Heart left ventricle (tissue), 16 donors: ENCODE results near the gene PCDHGA1. TPM values are rescaled to one million over a fixed set of nuclear protein-coding genes. Genes with fewer than 3 reads are reported as not detected.
A peak's percentile ranks its signal among the peaks of the same experiment; 100 is the strongest.

Experiments used
- ATAC-seq, 4 donors: fragments of 200-7000 bp; cut with Tn5 transposase; one replicate each; pipeline ENCODE4 v1.9.1; 2020 to 2022; ENCODE audit warnings: moderate library complexity in 4 of 4, mild to moderate bottlenecking in 3 of 4, moderate number of reproducible peaks in 1 of 4
- DNase-seq, 5 donors: peaks; one replicate each; pipeline ENCODE4 v3.0.0-alpha.2; 2020
- H3K27ac ChIP-seq, 12 donors: fragments of 200-600 bp; sonication (generic) in 4 of 12; one replicate each; pipeline versions ENCODE4 v1.5.0 to v1.8.0; 2016 to 2022; ENCODE audit warnings: mild to moderate bottlenecking in 2 of 12
- H3K27me3 ChIP-seq, 9 donors: fragments of 200-600 bp; sonication (generic) in 2 of 9; one replicate each; pipeline versions ENCODE4 v1.5.1 to v1.8.0; 2016 to 2022; ENCODE audit warnings: mild to moderate bottlenecking in 3 of 9
- H3K36me3 ChIP-seq, 9 donors: fragments of 200-600 bp; sonication (generic) in 2 of 9; one replicate each; pipeline versions ENCODE4 v1.5.0 to v1.8.0; 2018 to 2022; ENCODE audit warnings: mild to moderate bottlenecking in 2 of 9
- H3K4me1 ChIP-seq, 12 donors: fragments of 200-600 bp; sonication (generic) in 4 of 12; one replicate each; pipeline versions ENCODE4 v1.5.0 to v1.8.0; 2016 to 2022; ENCODE audit warnings: mild to moderate bottlenecking in 3 of 12
- H3K4me3 ChIP-seq, 12 donors: fragments of 200-600 bp; sonication (generic) in 4 of 12; one replicate each; pipeline versions ENCODE4 v1.5.0 to v1.8.0; 2017 to 2022; ENCODE audit warnings: mild to moderate bottlenecking in 9 of 12, moderate library complexity in 4 of 12
- H3K9me3 ChIP-seq, 12 donors: fragments of 200-600 bp; sonication (generic) in 4 of 12; one replicate each; pipeline versions ENCODE4 v1.5.0 to v1.8.0; 2016 to 2022; ENCODE audit warnings: mild to moderate bottlenecking in 1 of 12
- POLR2A ChIP-seq, 2 donors: fragments of 450-650 bp; IDR thresholded peaks; one replicate each; pipeline ENCODE4 v1.6.1; 2017; ENCODE audit warnings: antibody characterized with exemption in 2 of 2, mild to moderate bottlenecking in 2 of 2, moderate library complexity in 2 of 2
- WGBS, 4 donors: extraction: QIAGEN DNeasy Blood & Tissue Kit in 2 of 4; methylation state at CpG; one replicate each; pipeline versions ENCODE4 v1.1.5 to v1.1.7; 2013 to 2018; 5-methylcytosine and 5-hydroxymethylcytosine counted together
- intact Hi-C, 10 donors: fragments of 100-400 bp; cut with DNase I; formaldehyde crosslinking; loops; one replicate each; pipeline versions ENCODE4 v1.11.1 to v1.14.2; 2022
- polyA plus RNA-seq, 2 donors: library from polyadenylated mRNA; stranded (reverse); fragments of 200-250 nt; gene quantifications; one replicate each; pipeline ENCODE4 v1.2.3, GENCODE V29; 2013
- total RNA-seq, 9 donors: library from RNA; depleted of rRNA in 2 of 9; stranded (reverse); fragments of >200 nt in 2 of 9; fragmentation: NEBNext Ultra II Directional in 3 of 9; extraction: Animal tissue kit (Norgen Biotek cat#: 25700) in 3 of 9; gene quantifications; one replicate each; pipeline versions ENCODE4 v1.1.0 to v1.2.4, GENCODE V29; 2016 to 2023
- TF ChIP-seq, protein P1 (sequence below), 12 donors: fragments of 200-600 bp; sonication (generic) in 4 of 12; IDR thresholded peaks; one replicate each; pipeline versions ENCODE4 v1.5.0 to v1.8.0; 2018 to 2022; ENCODE audit warnings: antibody characterized with exemption in 12 of 12, mild to moderate bottlenecking in 5 of 12
- donor health status: ischemic (EF 13 %, LVEDD 7.1; RV severe dilation, severe dysfunction).
- donor health status: healthy with polysubstance abuse.
- donor health status: DM: no; HTN: yes; CAD: no.
- donor health status: DM: no; HTN: no; CAD: no.
- donor health status: ischemic (EF 25% LVEDD 6.9; RV normal size, moderate dysfunction).
- donor health status: ischemic (EF 25% LVEDD 5.7; RV mildly dilated, moderate dysfunction).
- donor health status: healthy.
- donor health status: DM: yes; HTN: yes; CAD: no.
- donor health status: ischemic (EF 35%, LVEDD 5.7; RV mildly dilated, moderate dysfunction).
- donor health status: nonischemic (EF 11% LVEDD 7.7; RV severe dilation, severe dysfunction).
- donor health status: DM: yes; HTN: yes; CAD: no.
- donor health status: PGD.
- donor health status: ischemic (EF 29% LVEDD 5.4; RV normal size, mild dysfunction).
- donor health status: nonischemic (EF 23%, LVEDD 6.1; RV moderate dilation, normal function).

The PCDHGA1 gene
- total and polyA plus RNA-seq, 11 donors = 1.3 to 4.9 (median 3.1) TPM

DNA sequence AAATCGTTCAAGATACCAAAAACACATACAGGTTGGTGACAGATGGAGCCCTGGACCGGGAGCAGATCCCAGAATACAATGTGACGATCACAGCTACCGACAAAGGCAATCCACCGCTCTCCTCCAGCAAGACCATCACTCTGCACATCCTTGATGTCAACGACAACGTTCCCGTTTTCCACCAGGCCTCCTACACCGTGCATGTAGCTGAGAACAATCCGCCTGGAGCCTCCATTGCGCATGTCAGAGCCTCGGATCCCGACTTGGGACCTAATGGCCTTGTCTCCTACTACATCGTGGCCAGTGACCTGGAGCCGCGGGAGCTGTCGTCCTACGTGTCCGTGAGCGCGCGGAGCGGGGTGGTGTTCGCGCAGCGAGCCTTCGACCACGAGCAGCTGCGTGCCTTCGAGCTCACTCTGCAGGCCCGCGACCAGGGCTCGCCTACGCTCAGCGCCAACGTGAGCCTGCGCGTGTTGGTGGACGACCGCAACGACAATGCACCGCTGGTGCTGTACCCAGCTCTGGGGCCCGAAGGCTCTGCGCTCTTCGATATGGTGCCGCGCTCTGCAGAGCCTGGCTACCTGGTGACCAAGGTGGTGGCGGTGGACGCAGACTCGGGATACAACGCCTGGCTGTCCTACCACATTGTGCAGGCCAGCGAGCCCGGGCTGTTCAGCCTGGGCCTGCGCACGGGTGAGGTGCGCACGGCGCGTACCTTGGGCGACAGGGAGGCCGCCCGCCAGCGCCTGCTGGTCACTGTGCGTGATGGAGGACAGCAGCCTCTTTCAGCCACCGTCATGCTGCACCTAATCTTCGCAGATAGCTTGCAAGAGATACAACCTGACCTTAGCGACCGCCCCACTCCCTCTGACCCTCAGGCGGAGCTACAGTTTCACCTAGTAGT lies 41.5 kb downstream of the PCDHGA1 start:
- intact Hi-C loops = no loop called here
- ATAC-seq (peak in 3 of 4 donors; percentile 18 to 20 (median 19)), DNase-seq (peak in 1 of 5 donors; percentile 25)
- TF ChIP-seq POLR2A (IDR thresholded peaks at IDR 0.05) = no peak
- TF ChIP-seq, protein P1, sequence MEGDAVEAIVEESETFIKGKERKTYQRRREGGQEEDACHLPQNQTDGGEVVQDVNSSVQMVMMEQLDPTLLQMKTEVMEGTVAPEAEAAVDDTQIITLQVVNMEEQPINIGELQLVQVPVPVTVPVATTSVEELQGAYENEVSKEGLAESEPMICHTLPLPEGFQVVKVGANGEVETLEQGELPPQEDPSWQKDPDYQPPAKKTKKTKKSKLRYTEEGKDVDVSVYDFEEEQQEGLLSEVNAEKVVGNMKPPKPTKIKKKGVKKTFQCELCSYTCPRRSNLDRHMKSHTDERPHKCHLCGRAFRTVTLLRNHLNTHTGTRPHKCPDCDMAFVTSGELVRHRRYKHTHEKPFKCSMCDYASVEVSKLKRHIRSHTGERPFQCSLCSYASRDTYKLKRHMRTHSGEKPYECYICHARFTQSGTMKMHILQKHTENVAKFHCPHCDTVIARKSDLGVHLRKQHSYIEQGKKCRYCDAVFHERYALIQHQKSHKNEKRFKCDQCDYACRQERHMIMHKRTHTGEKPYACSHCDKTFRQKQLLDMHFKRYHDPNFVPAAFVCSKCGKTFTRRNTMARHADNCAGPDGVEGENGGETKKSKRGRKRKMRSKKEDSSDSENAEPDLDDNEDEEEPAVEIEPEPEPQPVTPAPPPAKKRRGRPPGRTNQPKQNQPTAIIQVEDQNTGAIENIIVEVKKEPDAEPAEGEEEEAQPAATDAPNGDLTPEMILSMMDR (IDR thresholded peaks at IDR 0.05) = no peak
- H3K27me3 ChIP-seq = peaks cover 0 to 34% (median 0%) of the 10 kb centered on the region in 9 donors
- peaks cover 0 to 26% (median 0%) of the 10 kb centered on the region in 9 donors for H3K36me3 ChIP-seq
- 34 to 48% (median 42%) methylated on average over 25 to 69 of the region's 69 CpGs for WGBS, 4 donors
- H3K9me3 ChIP-seq = peaks cover 0 to 99% (median 61%) of the 10 kb centered on the region in 12 donors
- no peak overlapping the region for H3K4me3 ChIP-seq
- H3K27ac ChIP-seq = no peak overlapping the region
- peaks cover 0 to 31% (median 2%) of the 10 kb centered on the region in 12 donors for H3K4me1 ChIP-seq

DNA sequence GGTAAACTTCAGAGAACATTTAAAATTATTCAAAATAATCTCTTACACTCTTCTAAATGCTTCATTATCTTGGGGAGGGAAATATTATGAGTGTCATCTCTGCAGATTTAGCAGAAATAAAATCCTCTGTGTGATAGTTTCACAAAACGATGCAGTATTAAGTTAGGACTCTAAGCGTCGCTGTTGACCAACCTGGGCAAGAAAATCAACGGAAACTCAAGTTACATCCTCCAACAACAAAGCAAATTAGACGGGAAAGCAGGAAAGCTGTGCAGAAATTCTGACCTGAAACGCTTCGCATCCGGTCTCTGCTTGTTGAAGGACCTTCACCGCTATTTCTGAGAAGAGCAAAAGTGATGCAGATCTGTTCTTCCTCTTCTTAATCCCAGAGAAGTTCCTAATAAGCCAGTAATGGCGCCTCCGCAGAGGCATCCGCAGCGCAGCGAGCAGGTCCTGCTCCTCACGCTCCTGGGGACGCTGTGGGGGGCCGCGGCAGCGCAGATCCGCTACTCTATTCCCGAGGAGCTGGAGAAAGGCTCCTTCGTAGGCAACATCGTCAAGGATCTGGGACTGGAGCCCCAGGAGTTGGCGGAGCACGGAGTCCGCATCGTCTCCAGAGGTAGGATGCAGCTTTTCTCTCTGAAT lies 43.5 kb downstream of the PCDHGA1 start, which contains the start of gene PCDHGA6:
Gene PCDHGA6, plus strand, starts transcription at position 219 of the 645 bp plus-strand sequence. Its CDS starts 193 bp downstream, at position 412.
- Histone ChIP-seq H3K4me3 (peak within 1 kb of the TSS in 10 of 12 donors; percentile 9 to 42 (median 31)), H3K27me3 (peaks cover 0 to 31% (median 0%) of the 10 kb centered on the region in 9 donors), H3K9me3 (peaks cover 0 to 99% (median 64%) of the 10 kb centered on the region in 12 donors), H3K27ac (no peak within 1 kb of the TSS), H3K4me1 (peaks cover 0 to 31% (median 2%) of the 10 kb centered on the region in 12 donors), H3K36me3 (peaks cover 0 to 36% (median 0%) of the 10 kb centered on the region in 9 donors)
- TF ChIP-seq, protein P1 (IDR thresholded peaks at IDR 0.05) = peak in 11 of 12 donors; percentile 19 to 50 (median 41)
- TF ChIP-seq POLR2A (IDR thresholded peaks at IDR 0.05) = no peak
- 25 to 41% (median 30%) methylated on average over 25 to 27 of the region's 27 CpGs for WGBS, 4 donors
- DNase-seq (no peak), ATAC-seq (no peak)
- intact Hi-C loops = no loop called here

DNA sequence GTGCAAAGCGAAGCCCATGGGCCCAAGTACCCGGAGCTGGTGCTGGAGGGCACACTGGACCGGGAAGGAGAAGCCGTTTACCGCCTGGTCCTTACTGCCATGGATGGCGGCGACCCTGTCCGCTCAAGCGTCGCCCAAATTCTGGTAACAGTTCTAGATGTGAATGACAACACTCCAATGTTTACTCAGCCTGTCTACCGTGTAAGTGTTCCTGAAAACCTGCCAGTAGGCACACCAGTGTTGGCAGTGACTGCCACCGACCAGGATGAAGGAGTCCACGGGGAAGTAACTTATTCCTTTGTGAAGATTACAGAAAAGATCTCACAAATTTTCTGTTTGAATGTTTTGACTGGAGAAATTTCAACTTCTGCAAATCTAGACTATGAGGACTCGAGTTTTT lies 44.3 kb downstream of the PCDHGA1 start:
- intact Hi-C loops = no loop called here
- TF ChIP-seq, protein P1 (IDR thresholded peaks at IDR 0.05) = no peak
- no peak for TF ChIP-seq POLR2A (IDR thresholded peaks at IDR 0.05)
- Histone ChIP-seq H3K27me3 (peaks cover 0 to 29% (median 0%) of the 10 kb centered on the region in 9 donors), H3K4me1 (peaks cover 0 to 29% (median 0%) of the 10 kb centered on the region in 12 donors), H3K9me3 (peaks cover 0 to 99% (median 64%) of the 10 kb centered on the region in 12 donors), H3K27ac (no peak overlapping the region), H3K4me3 (no peak overlapping the region), H3K36me3 (peaks cover 0 to 36% (median 0%) of the 10 kb centered on the region in 9 donors)
- ATAC-seq (peak in 2 of 4 donors; percentile 65 to 68), DNase-seq (peak in 1 of 5 donors; percentile 55)
- 51 to 63% (median 56%) methylated on average over 14 of the region's 14 CpGs for WGBS, 4 donors
